ENCODE results near the gene ECEL1.
"Not testable (repeated sequence)": the region's sequence is repeated elsewhere in the genome, so short reads cannot be mapped to it uniquely, and the experiment has no call there.

ECEL1 gene

GRCh38 chr2:232440220-232441018 lies 47.2 kb downstream of the ECEL1 start:
- DNase-seq = peak in 1 of 2 experiments; percentile 23

- no peak for DNase-seq
Measured at GRCh38 chr2:232439758-232440135, 47.9 kb downstream of the ECEL1 start.

- DNase-seq = no peak
Measured at GRCh38 chr2:232438951-232439757, 48.5 kb downstream of the ECEL1 start.

- no peak for DNase-seq
Measured at GRCh38 chr2:232438091-232438490, 49.5 kb downstream of the ECEL1 start.

- DNase-seq = no peak
Measured at GRCh38 chr2:232437195-232437571, 50.5 kb downstream of the ECEL1 start.

- DNase-seq = no peak
Measured at GRCh38 chr2:232436381-232437194, 51.0 kb downstream of the ECEL1 start.

- DNase-seq = no peak
Measured at GRCh38 chr2:232435805-232436204, 51.8 kb downstream of the ECEL1 start.

GRCh38 chr2:232435375-232435648 lies 52.3 kb downstream of the ECEL1 start:
- no peak for DNase-seq

GRCh38 chr2:232434563-232435374 lies 52.9 kb downstream of the ECEL1 start:
- no peak for DNase-seq

GRCh38 chr2:232434091-232434490 lies 53.5 kb downstream of the ECEL1 start:
- DNase-seq = no peak

- DNase-seq = not testable (repeated sequence)
Measured at GRCh38 chr2:232433622-232434021, 54.0 kb downstream of the ECEL1 start.

- no peak for DNase-seq
Measured at GRCh38 chr2:232432598-232433184, 54.9 kb downstream of the ECEL1 start.

GRCh38 chr2:232431705-232432590 lies 55.7 kb downstream of the ECEL1 start:
- no peak for DNase-seq
